ENCODE data around the gene CITED4. TPM values are rescaled to one million over a fixed set of nuclear protein-coding genes. Genes with fewer than 3 reads are reported as not detected.

CITED4 gene
- total RNA-seq, 1 experiment from 2014 or later = 1.3 TPM

DNA sequence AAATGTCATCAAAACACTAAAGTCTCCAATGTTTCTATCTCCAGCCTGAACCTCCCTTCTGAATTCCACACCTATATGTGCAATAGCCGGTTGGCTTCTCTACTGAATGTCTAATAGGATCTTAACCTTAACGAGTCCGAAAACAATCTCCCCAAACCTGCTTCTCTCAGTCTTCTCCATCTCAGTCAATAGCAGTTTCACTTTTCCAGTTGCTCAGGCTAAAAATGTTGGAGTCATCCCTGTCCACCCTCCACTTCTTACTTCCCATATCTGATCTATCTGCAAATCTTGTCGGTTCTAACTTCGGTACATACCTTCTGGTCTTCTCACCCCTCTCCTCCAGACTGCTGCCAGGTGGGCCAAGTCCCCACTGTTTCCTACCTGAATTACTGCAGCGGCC, 25.5 kb upstream of the CITED4 start:
- BruUV-seq (replicated peaks) = no TSS peak
- Histone ChIP-seq H3K4me3 (ENCODE audit: low read depth, low read length, poor library complexity, severe bottlenecking) (no peak overlapping the region), H3K4me1 (ENCODE audit: insufficient read depth, low read length, poor library complexity, severe bottlenecking) (no peaks in the 10 kb centered on the region), H3K36me3 (ENCODE audit: insufficient read depth, low read length, poor library complexity, severe bottlenecking) (no peaks in the 10 kb centered on the region), H3K27ac (ENCODE audit: low read depth, low read length, poor library complexity, severe bottlenecking) (no peak overlapping the region), H3K27me3 (replicated peaks; ENCODE audit: insufficient read depth, low read depth, low read length, poor library complexity) (no peaks in the 10 kb centered on the region), H3K9me3 (ENCODE audit: low read depth, low read length, poor library complexity, severe bottlenecking) (no peaks in the 10 kb centered on the region)
- ChIA-PET CTCF (no interaction called here), POLR2A (ENCODE audit: low non-redundant PET) (no interaction called here)
- intact Hi-C loops (cut with micrococcal nuclease; ENCODE audit: unreplicated experiment) = no loop called here
- TF ChIP-seq, protein P1, sequence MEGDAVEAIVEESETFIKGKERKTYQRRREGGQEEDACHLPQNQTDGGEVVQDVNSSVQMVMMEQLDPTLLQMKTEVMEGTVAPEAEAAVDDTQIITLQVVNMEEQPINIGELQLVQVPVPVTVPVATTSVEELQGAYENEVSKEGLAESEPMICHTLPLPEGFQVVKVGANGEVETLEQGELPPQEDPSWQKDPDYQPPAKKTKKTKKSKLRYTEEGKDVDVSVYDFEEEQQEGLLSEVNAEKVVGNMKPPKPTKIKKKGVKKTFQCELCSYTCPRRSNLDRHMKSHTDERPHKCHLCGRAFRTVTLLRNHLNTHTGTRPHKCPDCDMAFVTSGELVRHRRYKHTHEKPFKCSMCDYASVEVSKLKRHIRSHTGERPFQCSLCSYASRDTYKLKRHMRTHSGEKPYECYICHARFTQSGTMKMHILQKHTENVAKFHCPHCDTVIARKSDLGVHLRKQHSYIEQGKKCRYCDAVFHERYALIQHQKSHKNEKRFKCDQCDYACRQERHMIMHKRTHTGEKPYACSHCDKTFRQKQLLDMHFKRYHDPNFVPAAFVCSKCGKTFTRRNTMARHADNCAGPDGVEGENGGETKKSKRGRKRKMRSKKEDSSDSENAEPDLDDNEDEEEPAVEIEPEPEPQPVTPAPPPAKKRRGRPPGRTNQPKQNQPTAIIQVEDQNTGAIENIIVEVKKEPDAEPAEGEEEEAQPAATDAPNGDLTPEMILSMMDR (conservative IDR thresholded peaks at IDR 0.05; ENCODE audit: low read depth, low read length) = no peak
- TF ChIP-seq EZH2 (IDR thresholded peaks at IDR 0.05; ENCODE audit: borderline replicate concordance, low read depth, low read length, poor library complexity, severe bottlenecking) = no peak
- no peak for DNase-seq (ENCODE audit: low spot score)

DNA sequence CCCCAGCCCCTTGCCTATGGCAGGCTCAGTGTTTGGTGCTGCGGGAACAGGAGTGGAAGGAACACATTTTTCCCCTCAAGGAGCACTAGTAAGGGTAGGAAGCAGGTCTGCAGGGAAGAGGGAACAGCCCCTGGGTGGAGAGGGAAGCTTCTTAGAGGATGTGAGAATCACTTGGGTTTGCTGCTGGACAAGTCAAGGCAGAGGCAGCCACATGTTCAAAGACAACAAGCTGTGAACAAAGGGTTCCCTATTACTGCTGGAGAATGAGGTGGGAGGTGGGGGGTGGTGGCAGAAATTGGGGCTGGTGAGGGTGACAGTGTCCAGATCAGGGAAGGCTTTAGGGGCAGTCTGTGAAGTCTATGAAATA, 24.8 kb upstream of the CITED4 start:
- no peaks in the 10 kb centered on the region for H3K9me3 ChIP-seq (ENCODE audit: low read depth, low read length, poor library complexity, severe bottlenecking)
- no peak for DNase-seq (ENCODE audit: low spot score)
- intact Hi-C loops (cut with micrococcal nuclease; ENCODE audit: unreplicated experiment) = no loop called here
- no TSS peak for BruUV-seq (replicated peaks)
- CTCF ChIA-PET = no interaction called here
- H3K4me1 ChIP-seq (ENCODE audit: insufficient read depth, low read length, poor library complexity, severe bottlenecking) = no peaks in the 10 kb centered on the region
- TF ChIP-seq, protein P1 (conservative IDR thresholded peaks at IDR 0.05; ENCODE audit: low read depth, low read length) = no peak
- TF ChIP-seq EZH2 (IDR thresholded peaks at IDR 0.05; ENCODE audit: borderline replicate concordance, low read depth, low read length, poor library complexity, severe bottlenecking) = no peak
- POLR2A ChIA-PET (ENCODE audit: low non-redundant PET) = no interaction called here
- H3K27me3 ChIP-seq (replicated peaks; ENCODE audit: insufficient read depth, low read depth, low read length, poor library complexity) = no peaks in the 10 kb centered on the region
- no peak overlapping the region for H3K27ac ChIP-seq (ENCODE audit: low read depth, low read length, poor library complexity, severe bottlenecking)
- no peak overlapping the region for H3K4me3 ChIP-seq (ENCODE audit: low read depth, low read length, poor library complexity, severe bottlenecking)
- no peaks in the 10 kb centered on the region for H3K36me3 ChIP-seq (ENCODE audit: insufficient read depth, low read length, poor library complexity, severe bottlenecking)

DNA sequence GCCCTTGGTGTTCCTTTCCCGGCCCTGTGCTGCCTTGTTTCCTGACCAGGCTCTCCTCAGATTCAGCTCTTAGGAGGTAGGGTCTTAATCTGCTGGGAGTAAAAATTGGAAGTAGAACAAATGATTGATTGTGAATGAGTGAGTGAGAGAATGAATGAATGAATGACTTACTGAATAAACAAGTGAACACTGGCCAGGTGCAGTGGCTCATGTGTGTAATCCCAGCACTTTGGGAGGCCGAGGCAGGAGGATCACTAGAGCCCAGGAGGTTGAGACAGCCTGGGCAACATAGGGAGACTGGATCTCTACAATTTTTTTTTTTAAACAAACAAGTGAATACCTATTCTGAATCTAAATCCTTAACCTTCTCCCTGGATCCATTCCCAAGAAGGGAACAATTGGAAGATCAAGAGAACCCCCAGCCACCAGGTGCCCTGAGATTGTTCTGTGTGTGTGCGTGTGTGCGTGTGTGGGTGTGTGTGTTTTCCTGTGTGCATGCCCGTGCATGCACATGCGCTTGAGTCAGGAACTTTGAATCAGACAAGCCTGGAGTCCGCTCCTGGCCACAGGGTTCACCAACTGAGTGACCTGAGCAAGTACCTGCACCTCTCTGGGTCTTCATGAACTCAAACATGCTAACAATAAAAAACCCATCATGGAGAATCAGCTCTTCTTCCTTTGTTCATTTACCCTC, 24.3 kb upstream of the CITED4 start:
- no TSS peak for BruUV-seq (replicated peaks)

More for the DNA sequence above, 24.3 kb upstream of the CITED4 start:
- no peak for TF ChIP-seq EZH2 (IDR thresholded peaks at IDR 0.05; ENCODE audit: borderline replicate concordance, low read depth, low read length, poor library complexity, severe bottlenecking)
- TF ChIP-seq, protein P1 (conservative IDR thresholded peaks at IDR 0.05; ENCODE audit: low read depth, low read length) = no peak
- ChIA-PET CTCF (no interaction called here), POLR2A (ENCODE audit: low non-redundant PET) (no interaction called here)
- Histone ChIP-seq H3K27me3 (replicated peaks; ENCODE audit: insufficient read depth, low read depth, low read length, poor library complexity) (no peaks in the 10 kb centered on the region), H3K4me1 (ENCODE audit: insufficient read depth, low read length, poor library complexity, severe bottlenecking) (no peaks in the 10 kb centered on the region), H3K9me3 (ENCODE audit: low read depth, low read length, poor library complexity, severe bottlenecking) (no peaks in the 10 kb centered on the region), H3K36me3 (ENCODE audit: insufficient read depth, low read length, poor library complexity, severe bottlenecking) (no peaks in the 10 kb centered on the region), H3K4me3 (ENCODE audit: low read depth, low read length, poor library complexity, severe bottlenecking) (no peak overlapping the region), H3K27ac (ENCODE audit: low read depth, low read length, poor library complexity, severe bottlenecking) (no peak overlapping the region)
- DNase-seq (ENCODE audit: low spot score) = no peak
- intact Hi-C loops (cut with micrococcal nuclease; ENCODE audit: unreplicated experiment) = no loop called here

Measured in A673 (cell line).